ENCODE results near the gene LXN. TPM values are rescaled to one million over a fixed set of nuclear protein-coding genes. Genes with fewer than 3 reads are reported as not detected.

The LXN gene
- total and polyA plus RNA-seq, 2 of the 8 experiments (the other 6 are each of a cell fraction or from before 2014, with no cell fraction given) = 3.2 to 4.7 TPM

GRCh38 chr3:158663246-158663645, 9.2 kb downstream of the LXN start:
- Histone ChIP-seq H3K79me2 (ENCODE audit: control insufficient read depth in 1 of 2, insufficient read depth in 2 of 2, low read length in 2 of 2) (no peaks in the 10 kb centered on the region), H3K23me2 (ENCODE audit: low read depth, low read length) (no peaks in the 10 kb centered on the region), H3K9me3 (ENCODE audit: insufficient read depth in 2 of 2, low read depth in 1 of 2, low read length in 1 of 2) (no peaks in the 10 kb centered on the region), H4K20me1 (replicated peaks in 1 of 2; ENCODE audit: control insufficient read depth in 1 of 2, insufficient read depth in 2 of 2, low read length in 2 of 2) (peaks cover 0 to 4% of the 10 kb centered on the region in 2 experiments), H3K27me3 (replicated peaks in 1 of 4; ENCODE audit: control insufficient read depth in 3 of 4, extremely low read depth in 1 of 4, insufficient read depth in 3 of 4, low read length in 3 of 4) (no peaks in the 10 kb centered on the region), H4K91ac (replicated peaks; ENCODE audit: insufficient read length, low read length) (no peak overlapping the region), H2BK5ac (ENCODE audit: low read depth, low read length) (no peak overlapping the region), H3K4me2 (ENCODE audit: insufficient read depth in 1 of 2, low read depth in 2 of 2, low read length in 2 of 2) (no peak overlapping the region), H3K18ac (ENCODE audit: extremely low read depth, low read length) (no peak overlapping the region), H4K8ac (ENCODE audit: extremely low read depth, insufficient read depth, low read length) (no peak overlapping the region), H2AFZ (ENCODE audit: low read length) (no peak overlapping the region), H3K4me1 (replicated peaks in 1 of 4; ENCODE audit: control insufficient read depth in 3 of 4, insufficient read depth in 4 of 4, low read length in 3 of 4) (no peaks in the 10 kb centered on the region), H2BK20ac (ENCODE audit: low read length) (no peak overlapping the region), H3K36me3 (ENCODE audit: control insufficient read depth in 2 of 4, insufficient read depth in 4 of 4, low read length in 3 of 4) (peaks cover 8 to 62% (median 25%) of the 10 kb centered on the region in 4 experiments; a peak in 7 of 8 replicates), H3K14ac (ENCODE audit: insufficient read length) (no peak overlapping the region), H2AK5ac (ENCODE audit: low read depth, low read length) (no peak overlapping the region), H3K4ac (replicated peaks; ENCODE audit: insufficient read length, low read depth, low read length) (no peak overlapping the region), H2BK12ac (ENCODE audit: low read depth, low read length) (no peak overlapping the region), H3K9ac (replicated peaks in 1 of 4; ENCODE audit: extremely low read depth in 1 of 4, low read depth in 3 of 4, low read length in 3 of 4) (no peak overlapping the region), H2BK120ac (replicated peaks; ENCODE audit: low read depth, low read length) (no peak overlapping the region), H3K23ac (ENCODE audit: insufficient read length) (no peak overlapping the region), H4K5ac (ENCODE audit: insufficient read length, low read depth, low read length) (no peak overlapping the region), H2BK15ac (ENCODE audit: low read length) (no peak overlapping the region), H3K79me1 (ENCODE audit: low read depth, low read length) (no peaks in the 10 kb centered on the region), H3K4me3 (ENCODE audit: extremely low read depth in 1 of 4, insufficient read depth in 2 of 4, low read depth in 3 of 4, low read length in 4 of 4) (no peak overlapping the region), H3K56ac (replicated peaks; ENCODE audit: insufficient read length, low read depth, low read length) (no peak overlapping the region), H3K27ac (ENCODE audit: low read depth, low read length) (no peak overlapping the region)
- FAIRE-seq (no peak), DNase-seq (ENCODE audit: low read depth in 1 of 2, low spot score in 2 of 2) (no peak)
- ChIA-PET POLR2A (ENCODE audit: partially characterized antibody) (no interaction called here), CTCF (ENCODE audit: partially characterized antibody) (interaction anchor here (1.6 kb wide), 1 partner anchor 64 kb away, joined by 7 read pairs; no protein-coding TSS in a partner anchor)
- 92% methylated on average over 1 of the region's 1 CpG; no CpG with 5 or more reads in 1 of the 2 experiments for WGBS, 2 experiments (ENCODE audit: extremely low coverage in 1 of 2, insufficient coverage in 1 of 2, insufficient read length in 1 of 2, insufficient replicate concordance in 2 of 2, low coverage in 1 of 2, low lambda C conversion rate in 2 of 2, missing lambda C conversion rate in 1 of 2)
- no peak for TF ChIP-seq SP4 (IDR thresholded peaks at IDR 0.05; ENCODE audit: low read length)
- TF ChIP-seq SRF (IDR thresholded peaks at IDR 0.05; ENCODE audit: low read depth, low read length) = no peak
- TF ChIP-seq RBBP5 (IDR thresholded peaks at IDR 0.05; ENCODE audit: borderline replicate concordance, low read depth, low read length) = no peak
- no peak for TF ChIP-seq POLR2AphosphoS5 (IDR thresholded peaks at IDR 0.05; ENCODE audit: low read depth, low read length)
- TF ChIP-seq RNF2 (IDR thresholded peaks at IDR 0.05; ENCODE audit: borderline replicate concordance, low read depth, low read length, missing control alignments, poor library complexity, severe bottlenecking) = no peak
- no peak for TF ChIP-seq BCL11A (IDR thresholded peaks at IDR 0.05; ENCODE audit: low read depth in 2 of 2, low read length in 2 of 2)

Data from H1 (cell line).